Measurements from ENCODE around the gene FAM76A.

- no peak for TF ChIP-seq CTCF (IDR thresholded peaks at IDR 0.05)
- TF ChIP-seq POLR2A (IDR thresholded peaks at IDR 0.05), result no peak
These were observed 81.6 kb downstream of the FAM76A start for GRCh38 chr1:27807385-27807784.

All from esophagus squamous epithelium (tissue), 4 donors.